Thyroid gland (tissue), 4 donors: ENCODE data around the gene ERFE.

Experiments used
- POLR2A ChIP-seq, 2 donors: fragments of 450-650 bp; IDR thresholded peaks; one replicate each; pipeline ENCODE4 v1.6.1; 2017; ENCODE audit warnings: antibody characterized with exemption in 2 of 2, mild to moderate bottlenecking in 2 of 2, moderate library complexity in 1 of 2
- TF ChIP-seq, protein P1 (sequence below), 6 experiments: fragments of 200-600 bp in 3 of 6; fragments of 450-650 bp in 3 of 6; sonication (generic) in 3 of 6; IDR thresholded peaks; one replicate each; pipeline ENCODE4 v1.5.1; 2016 to 2019; ENCODE audit warnings: antibody characterized with exemption in 6 of 6, mild to moderate bottlenecking in 2 of 6, inconsistent platforms in 1 of 6, moderate library complexity in 1 of 6

DNA sequence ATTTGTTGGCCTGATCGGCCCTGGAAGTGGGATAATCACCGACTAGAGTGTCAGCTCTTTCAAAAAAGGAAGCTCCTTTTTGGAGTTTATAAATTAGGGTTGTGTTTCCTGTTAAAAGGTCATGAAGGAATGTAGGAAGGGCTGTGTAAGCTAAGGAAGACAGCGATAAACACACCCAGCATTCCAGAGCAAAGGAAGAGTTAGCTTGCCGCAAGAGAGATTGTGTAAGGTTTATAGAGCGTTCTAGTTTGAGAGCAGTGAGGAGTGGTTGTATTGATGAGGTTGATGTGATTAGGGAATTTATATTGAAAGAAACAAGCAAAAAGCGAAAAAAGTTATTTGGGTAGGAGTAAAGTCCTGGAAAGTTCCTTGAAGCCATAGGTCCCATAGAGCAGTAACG lies 48.2 kb downstream of the ERFE start:
- TF ChIP-seq, protein P1, sequence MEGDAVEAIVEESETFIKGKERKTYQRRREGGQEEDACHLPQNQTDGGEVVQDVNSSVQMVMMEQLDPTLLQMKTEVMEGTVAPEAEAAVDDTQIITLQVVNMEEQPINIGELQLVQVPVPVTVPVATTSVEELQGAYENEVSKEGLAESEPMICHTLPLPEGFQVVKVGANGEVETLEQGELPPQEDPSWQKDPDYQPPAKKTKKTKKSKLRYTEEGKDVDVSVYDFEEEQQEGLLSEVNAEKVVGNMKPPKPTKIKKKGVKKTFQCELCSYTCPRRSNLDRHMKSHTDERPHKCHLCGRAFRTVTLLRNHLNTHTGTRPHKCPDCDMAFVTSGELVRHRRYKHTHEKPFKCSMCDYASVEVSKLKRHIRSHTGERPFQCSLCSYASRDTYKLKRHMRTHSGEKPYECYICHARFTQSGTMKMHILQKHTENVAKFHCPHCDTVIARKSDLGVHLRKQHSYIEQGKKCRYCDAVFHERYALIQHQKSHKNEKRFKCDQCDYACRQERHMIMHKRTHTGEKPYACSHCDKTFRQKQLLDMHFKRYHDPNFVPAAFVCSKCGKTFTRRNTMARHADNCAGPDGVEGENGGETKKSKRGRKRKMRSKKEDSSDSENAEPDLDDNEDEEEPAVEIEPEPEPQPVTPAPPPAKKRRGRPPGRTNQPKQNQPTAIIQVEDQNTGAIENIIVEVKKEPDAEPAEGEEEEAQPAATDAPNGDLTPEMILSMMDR (IDR thresholded peaks at IDR 0.05) = no peak
- no peak for TF ChIP-seq POLR2A (IDR thresholded peaks at IDR 0.05)
